Activated CD4-positive, alpha-beta T cell treated with anti-CD3 and anti-CD28 coated beads for 36 hours (primary cell): ENCODE measurements around the gene SPAG16. TPM values are rescaled to one million over a fixed set of nuclear protein-coding genes. Genes with fewer than 3 reads are reported as not detected.

Experiments
- ATAC-seq: fragments of 200-7000 bp; cut with Tn5 transposase; one replicate; pipeline ENCODE4 v1.10.0; 2021; ENCODE audit warnings: mild to moderate bottlenecking, moderate library complexity
- CTCF ChIA-PET: fragments of 350-600 bp; sonication (Branson Sonifier 250); formaldehyde crosslinking; loops from one replicate; lab custom pipeline; 2021; ENCODE audit warnings: antibody characterized with exemption; lab: Charles Lee
- POLR2A ChIA-PET: fragments of 350-600 bp; sonication (Branson Sonifier 250); formaldehyde crosslinking; loops from one replicate; lab custom pipeline; 2021; ENCODE audit warnings: antibody characterized with exemption, inconsistent platforms; lab: Charles Lee
- DNase-seq: peaks from one replicate; pipeline ENCODE4 v3.0.0-alpha.2; 2020
- H3K27ac Mint-ChIP-seq: one replicate; pipeline ENCODE4 v1.8.0; 2021; ENCODE audit warnings: mixed read lengths
- H3K27me3 Mint-ChIP-seq: one replicate; pipeline ENCODE4 v1.8.0; 2021; ENCODE audit warnings: mixed read lengths
- H3K36me3 Mint-ChIP-seq: one replicate; pipeline ENCODE4 v1.8.0; 2021; ENCODE audit warnings: low read depth, mixed read lengths
- H3K4me1 Mint-ChIP-seq: one replicate; pipeline ENCODE4 v1.8.0; 2021; ENCODE audit warnings: mixed read lengths
- H3K4me3 Mint-ChIP-seq: one replicate; pipeline ENCODE4 v1.8.0; 2021; ENCODE audit warnings: mild to moderate bottlenecking, moderate library complexity, mixed read lengths
- H3K9me3 Mint-ChIP-seq: one replicate; pipeline ENCODE4 v1.8.0; 2021; ENCODE audit warnings: low read depth, mixed read lengths
- intact Hi-C, 2 experiments: fragments of 100-400 bp; cut with DNase I in 1 of 2; cut with micrococcal nuclease in 1 of 2; formaldehyde crosslinking; loops; one replicate each; pipeline versions ENCODE4 v1.14.2 to v1.15.1; 2022 to 2024; cut with DNase I, micrococcal nuclease
- total RNA-seq, 2 experiments: library from RNA; stranded (reverse); gene quantifications; one replicate each; pipeline ENCODE4 v1.2.3, GENCODE V29; 2021

Gene SPAG16
- total RNA-seq, 2 experiments from 2014 or later: 10.1 to 10.8 TPM

DNA sequence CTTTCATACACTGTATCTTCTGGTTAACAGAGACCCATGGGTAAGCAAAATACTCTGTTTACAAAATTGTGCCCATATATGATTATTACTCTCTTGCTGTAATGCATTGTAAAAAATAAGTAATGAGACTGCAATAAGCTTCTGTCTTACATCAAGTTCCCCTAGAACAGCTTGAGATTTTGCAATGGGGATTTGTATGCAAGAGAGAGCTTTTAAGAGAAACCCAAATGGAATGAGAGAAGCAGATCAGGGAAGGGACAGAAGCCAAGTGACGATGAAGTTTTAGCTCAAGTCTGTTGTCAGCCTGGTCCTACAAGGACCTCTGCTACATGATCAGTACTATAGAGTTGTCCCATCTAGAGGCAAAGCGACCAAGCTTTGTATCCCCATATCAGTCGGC, 908.4 kb downstream of the SPAG16 start:
- H3K27ac Mint-ChIP-seq: no peak overlapping the region
- intact Hi-C loops: no loop called here
- ChIA-PET CTCF (interaction anchor here (1.5 kb wide), 1 partner anchor 77 kb away, joined by 3 read pairs; no protein-coding TSS in a partner anchor), POLR2A (no interaction called here)
- no peaks in the 10 kb centered on the region for H3K9me3 Mint-ChIP-seq
- H3K36me3 Mint-ChIP-seq: no peaks in the 10 kb centered on the region
- no peaks in the 10 kb centered on the region for H3K27me3 Mint-ChIP-seq
- no peaks in the 10 kb centered on the region for H3K4me1 Mint-ChIP-seq
- H3K4me3 Mint-ChIP-seq: no peak overlapping the region
- ATAC-seq (no peak), DNase-seq (no peak)

DNA sequence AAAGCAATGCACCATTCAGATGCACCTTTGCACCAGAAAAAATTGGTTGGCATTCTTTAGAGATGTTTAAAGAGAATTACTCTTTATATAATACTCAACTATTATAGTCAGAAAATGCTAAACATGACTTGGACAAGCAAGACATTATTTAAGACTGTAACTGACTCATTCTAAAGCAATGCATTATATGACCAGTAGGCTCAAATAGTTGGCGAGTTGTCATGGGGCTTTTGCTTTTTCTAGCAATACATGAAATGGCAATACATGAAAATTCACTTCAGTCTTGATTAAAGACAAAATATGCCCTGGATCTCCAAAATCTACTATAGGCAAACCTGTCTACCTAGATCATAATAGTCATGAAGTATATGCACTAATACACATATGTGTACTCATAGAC, 909.7 kb downstream of the SPAG16 start:
- POLR2A ChIA-PET: no interaction called here
- Mint-ChIP-seq H3K4me3 (no peak overlapping the region), H3K27me3 (no peaks in the 10 kb centered on the region), H3K4me1 (no peaks in the 10 kb centered on the region), H3K9me3 (no peaks in the 10 kb centered on the region), H3K36me3 (no peaks in the 10 kb centered on the region), H3K27ac (no peak overlapping the region)
- intact Hi-C loops: no loop called here
- CTCF ChIA-PET: no interaction called here
- DNase-seq (no peak), ATAC-seq (no peak)

DNA sequence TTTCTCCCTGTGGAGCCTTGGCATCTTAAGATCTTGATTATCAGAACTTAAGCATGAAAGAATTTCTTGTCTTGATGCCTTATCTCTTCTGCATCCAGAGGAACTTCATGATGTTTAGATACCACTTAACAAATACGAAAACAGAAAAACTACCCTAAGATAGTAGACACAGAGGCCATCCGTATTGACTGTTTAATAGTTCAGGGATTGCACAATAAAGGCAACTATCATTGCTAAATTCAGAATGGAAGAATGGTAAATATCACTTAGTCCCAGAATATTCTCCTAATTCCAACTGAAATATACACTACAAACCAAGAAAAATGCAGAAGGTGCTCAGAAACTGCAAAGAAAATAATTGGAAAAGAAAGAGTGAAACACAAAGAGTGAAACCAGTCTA, 912.0 kb downstream of the SPAG16 start:
- DNase-seq (no peak), ATAC-seq (no peak)
- Mint-ChIP-seq H3K36me3 (no peaks in the 10 kb centered on the region), H3K4me3 (no peak overlapping the region), H3K27ac (no peak overlapping the region), H3K4me1 (no peaks in the 10 kb centered on the region), H3K27me3 (no peaks in the 10 kb centered on the region), H3K9me3 (no peaks in the 10 kb centered on the region)
- POLR2A ChIA-PET: no interaction called here
- CTCF ChIA-PET: no interaction called here
- intact Hi-C loops: no loop called here

- no peak overlapping the region for H3K4me3 Mint-ChIP-seq
- intact Hi-C loops: no loop called here
- H3K27me3 Mint-ChIP-seq: no peaks in the 10 kb centered on the region
- ChIA-PET CTCF (no interaction called here), POLR2A (no interaction called here)
- H3K36me3 Mint-ChIP-seq: no peaks in the 10 kb centered on the region
- H3K27ac Mint-ChIP-seq: no peak overlapping the region
- H3K9me3 Mint-ChIP-seq: no peaks in the 10 kb centered on the region
- no peak for DNase-seq
- H3K4me1 Mint-ChIP-seq: no peaks in the 10 kb centered on the region
- no peak for ATAC-seq
Measured at GRCh38 chr2:214201892-214202291, 917.6 kb downstream of the SPAG16 start.

GRCh38 chr2:214203214-214203613, 919.0 kb downstream of the SPAG16 start:
- POLR2A ChIA-PET: no interaction called here
- no peak for DNase-seq
- ATAC-seq: no peak
- Mint-ChIP-seq H3K27me3 (no peaks in the 10 kb centered on the region), H3K4me3 (no peak overlapping the region), H3K4me1 (no peaks in the 10 kb centered on the region), H3K27ac (no peak overlapping the region), H3K36me3 (no peaks in the 10 kb centered on the region), H3K9me3 (no peaks in the 10 kb centered on the region)
- CTCF ChIA-PET: interaction anchor here (0.6 kb wide), 1 partner anchor 1162 kb away, joined by 3 read pairs; no protein-coding TSS in a partner anchor
- intact Hi-C loops: no loop called here

DNA sequence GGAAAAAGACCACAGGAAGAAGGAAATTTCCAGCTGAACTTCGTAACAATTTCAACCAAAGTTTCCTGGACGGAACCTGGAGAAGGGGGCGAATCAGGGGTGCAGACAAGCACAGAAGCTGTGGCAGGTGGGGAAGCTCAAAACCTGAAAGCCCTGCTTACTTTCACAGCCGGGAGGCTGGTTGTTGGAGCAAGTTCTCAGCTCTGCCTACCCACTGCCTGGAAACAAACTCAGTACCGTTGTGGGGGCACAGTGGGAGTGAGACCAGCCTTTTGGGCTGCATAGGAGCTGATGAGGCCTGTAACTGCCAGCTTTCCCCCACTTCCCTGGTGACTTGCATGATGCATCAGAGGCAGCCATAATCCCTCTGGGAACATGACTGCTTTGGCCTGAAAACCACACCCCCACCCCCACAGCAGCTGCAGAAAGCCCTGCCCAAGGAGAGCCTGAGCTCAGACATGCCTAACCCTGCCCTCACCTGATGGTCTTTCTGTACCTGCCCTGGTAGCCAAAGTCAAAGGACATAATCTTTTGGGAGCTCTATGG, 919.6 kb downstream of the SPAG16 start:
- ChIA-PET CTCF (no interaction called here), POLR2A (no interaction called here)
- intact Hi-C loops: no loop called here
- Mint-ChIP-seq H3K4me1 (no peaks in the 10 kb centered on the region), H3K36me3 (no peaks in the 10 kb centered on the region), H3K9me3 (no peaks in the 10 kb centered on the region), H3K27me3 (no peaks in the 10 kb centered on the region), H3K27ac (no peak overlapping the region), H3K4me3 (no peak overlapping the region)
- DNase-seq: no peak
- no peak for ATAC-seq

GRCh38 chr2:214215107-214215506, 930.8 kb downstream of the SPAG16 start:
- ATAC-seq (no peak), DNase-seq (no peak)
- POLR2A ChIA-PET: no interaction called here
- intact Hi-C loops: no loop called here
- no peaks in the 10 kb centered on the region for H3K36me3 Mint-ChIP-seq
- H3K4me3 Mint-ChIP-seq: no peak overlapping the region
- peaks cover 2% of the 10 kb centered on the region for H3K27me3 Mint-ChIP-seq
- CTCF ChIA-PET: no interaction called here
- H3K27ac Mint-ChIP-seq: no peak overlapping the region
- H3K9me3 Mint-ChIP-seq: no peaks in the 10 kb centered on the region
- no peaks in the 10 kb centered on the region for H3K4me1 Mint-ChIP-seq

- Mint-ChIP-seq H3K4me1 (no peaks in the 10 kb centered on the region), H3K4me3 (no peak overlapping the region), H3K27me3 (peaks cover 2% of the 10 kb centered on the region), H3K36me3 (no peaks in the 10 kb centered on the region), H3K9me3 (no peaks in the 10 kb centered on the region), H3K27ac (no peak overlapping the region)
- ATAC-seq: no peak
- no peak for DNase-seq
- ChIA-PET CTCF (no interaction called here), POLR2A (no interaction called here)
- intact Hi-C loops: no loop called here
Measured at GRCh38 chr2:214217136-214217535, 932.9 kb downstream of the SPAG16 start.

GRCh38 chr2:214217599-214217998, 933.3 kb downstream of the SPAG16 start:
- Mint-ChIP-seq H3K4me1 (no peaks in the 10 kb centered on the region), H3K36me3 (no peaks in the 10 kb centered on the region), H3K4me3 (no peak overlapping the region), H3K27ac (no peak overlapping the region), H3K27me3 (peaks cover 2% of the 10 kb centered on the region), H3K9me3 (no peaks in the 10 kb centered on the region)
- ChIA-PET CTCF (no interaction called here), POLR2A (no interaction called here)
- intact Hi-C loops: no loop called here
- ATAC-seq (no peak), DNase-seq (no peak)

DNA sequence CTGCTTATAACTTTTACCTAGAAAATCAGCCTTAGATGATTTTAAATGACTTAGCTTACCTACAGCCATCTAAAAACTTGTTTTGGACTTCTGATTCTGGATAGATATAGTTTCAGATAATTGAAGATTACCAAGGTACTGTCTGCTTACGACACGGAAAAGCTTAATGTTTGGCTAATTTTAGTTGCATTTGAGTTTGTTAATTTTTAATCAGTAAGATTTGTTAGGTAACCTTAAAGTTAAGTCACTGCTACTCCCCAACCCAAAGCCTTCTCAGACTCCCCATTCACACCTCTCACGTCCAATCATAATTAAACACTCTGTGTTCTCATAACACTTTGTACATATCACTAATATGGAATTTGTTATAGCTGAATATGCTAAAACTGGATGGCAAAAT, 936.0 kb downstream of the SPAG16 start:
- no peak overlapping the region for H3K4me3 Mint-ChIP-seq
- ATAC-seq (no peak), DNase-seq (no peak)
- no peaks in the 10 kb centered on the region for H3K9me3 Mint-ChIP-seq
- ChIA-PET CTCF (interaction anchor here (1.4 kb wide), 1 partner anchor 8 kb away, joined by 3 read pairs; no protein-coding TSS in a partner anchor), POLR2A (interaction anchor here (0.6 kb wide), 1 partner anchor 50 kb away, joined by 3 read pairs; no protein-coding TSS in a partner anchor)
- peaks cover 1% of the 10 kb centered on the region for H3K27me3 Mint-ChIP-seq
- H3K4me1 Mint-ChIP-seq: no peaks in the 10 kb centered on the region
- intact Hi-C loops: no loop called here
- H3K36me3 Mint-ChIP-seq: no peaks in the 10 kb centered on the region
- no peak overlapping the region for H3K27ac Mint-ChIP-seq

GRCh38 chr2:214226061-214226460, 941.8 kb downstream of the SPAG16 start:
- CTCF ChIA-PET: interaction anchor here (1.5 kb wide), 1 partner anchor 10 kb away, joined by 5 read pairs; no protein-coding TSS in a partner anchor
- intact Hi-C loops: no loop called here
- H3K27me3 Mint-ChIP-seq: no peaks in the 10 kb centered on the region
- H3K36me3 Mint-ChIP-seq: no peaks in the 10 kb centered on the region
- H3K9me3 Mint-ChIP-seq: no peaks in the 10 kb centered on the region
- no peak overlapping the region for H3K4me3 Mint-ChIP-seq
- DNase-seq (no peak), ATAC-seq (no peak)
- POLR2A ChIA-PET: no interaction called here
- no peaks in the 10 kb centered on the region for H3K4me1 Mint-ChIP-seq
- no peak overlapping the region for H3K27ac Mint-ChIP-seq

- CTCF ChIA-PET: no interaction called here
- H3K27ac Mint-ChIP-seq: no peak overlapping the region
- POLR2A ChIA-PET: no interaction called here
Measured at GRCh38 chr2:214232271-214232670, 948.0 kb downstream of the SPAG16 start.

More at GRCh38 chr2:214232271-214232670, 948.0 kb downstream of the SPAG16 start:
- H3K36me3 Mint-ChIP-seq: no peaks in the 10 kb centered on the region
- DNase-seq (no peak), ATAC-seq (no peak)
- H3K27me3 Mint-ChIP-seq: no peaks in the 10 kb centered on the region
- H3K9me3 Mint-ChIP-seq: peaks cover 3% of the 10 kb centered on the region
- H3K4me3 Mint-ChIP-seq: no peak overlapping the region
- intact Hi-C loops: no loop called here
- H3K4me1 Mint-ChIP-seq: no peaks in the 10 kb centered on the region
